DOHH2 (cell line): ENCODE data around the gene COLQ.

Experiments used
- H3F3A ChIP-seq: fragments of 200-600 bp; sonication (generic), shearing (Covaris generic); 2 replicates; pipeline ENCODE4 v1.6.0; 2016; ENCODE audit warnings: antibody characterized with exemption, mild to moderate bottlenecking; ENCODE audit not compliant: control insufficient read depth, insufficient read depth
- H3K27ac ChIP-seq: fragments of 200-600 bp; sonication (generic); 2 replicates; pipeline ENCODE4 v1.5.1; 2014; ENCODE audit warnings: low read depth, mild to moderate bottlenecking, low read length, moderate library complexity
- H3K27me3 ChIP-seq: fragments of 200-600 bp; sonication (generic); 2 replicates; pipeline ENCODE4 v1.6.1; 2014; ENCODE audit warnings: mild to moderate bottlenecking, low read length, mixed read lengths; ENCODE audit not compliant: control insufficient read depth
- H3K36me3 ChIP-seq: fragments of 200-600 bp; sonication (generic); 2 replicates; pipeline ENCODE4 v1.6.1; 2014; ENCODE audit warnings: mild to moderate bottlenecking, low read length, moderate library complexity, mixed read lengths; ENCODE audit not compliant: control insufficient read depth
- H3K4me1 ChIP-seq: fragments of 200-600 bp; sonication (generic); 2 replicates; pipeline ENCODE4 v1.6.1; 2014; ENCODE audit warnings: mild to moderate bottlenecking, low read length, mixed read lengths; ENCODE audit not compliant: control insufficient read depth
- H3K4me2 ChIP-seq: fragments of 200-600 bp; sonication (generic); 2 replicates; pipeline ENCODE4 v1.6.0; 2014; ENCODE audit warnings: mild to moderate bottlenecking, low read length, moderate library complexity
- H3K4me3 ChIP-seq: fragments of 200-600 bp; sonication (generic); 2 replicates; pipeline ENCODE4 v1.5.1; 2014; ENCODE audit warnings: mild to moderate bottlenecking, low read length, mixed read lengths
- H3K79me2 ChIP-seq: fragments of 200-600 bp; sonication (generic); 2 replicates; pipeline ENCODE4 v1.6.1; 2014; ENCODE audit warnings: mild to moderate bottlenecking, low read length, mixed read lengths; ENCODE audit not compliant: control insufficient read depth
- H3K9me2 ChIP-seq: fragments of 200-600 bp; sonication (generic); replicated peaks from 2 replicates; pipeline ENCODE4 v1.6.1; 2014; ENCODE audit warnings: mild to moderate bottlenecking, low read length, mixed read lengths; ENCODE audit not compliant: control insufficient read depth
- H3K9me3 ChIP-seq: fragments of 200-600 bp; sonication (generic); 2 replicates; pipeline ENCODE4 v1.6.1; 2014; ENCODE audit warnings: antibody characterized with exemption, low read length, mixed read lengths; ENCODE audit not compliant: control insufficient read depth, insufficient read depth
- H4K20me1 ChIP-seq: fragments of 200-600 bp; sonication (generic); 2 replicates; pipeline ENCODE4 v1.6.0; 2014; ENCODE audit warnings: low read depth, mild to moderate bottlenecking, antibody characterized with exemption, low read length, moderate library complexity; ENCODE audit not compliant: control insufficient read depth, insufficient read depth
- CTCF ChIP-seq: fragments of 200-600 bp; sonication (generic); IDR thresholded peaks from one replicate; pipeline ENCODE4 v1.5.1; 2014; ENCODE audit warnings: antibody characterized with exemption, mild to moderate bottlenecking, low read depth, low read length; ENCODE audit not compliant: poor library complexity, severe bottlenecking
- EZH2phosphoT487 ChIP-seq: fragments of 200-600 bp; sonication (generic); IDR thresholded peaks from 2 replicates; pipeline ENCODE4 v1.6.1; 2017; ENCODE audit warnings: borderline replicate concordance, mild to moderate bottlenecking, antibody characterized with exemption, low read length, moderate library complexity, mixed read lengths

Gene COLQ

GRCh38 chr3:15498431-15499214 is 22.9 kb downstream of the COLQ start:
- Histone ChIP-seq H3K9me2 (no peaks in the 10 kb centered on the region), H3K27ac (no peak overlapping the region), H3K4me2 (no peak overlapping the region), H3K36me3 (no peaks in the 10 kb centered on the region), H3K9me3 (no peaks in the 10 kb centered on the region), H3K27me3 (peaks cover 12% of the 10 kb centered on the region; the same call in 1 of the 2 replicates), H4K20me1 (no peaks in the 10 kb centered on the region), H3F3A (no peaks in the 10 kb centered on the region), H3K4me3 (no peak overlapping the region), H3K79me2 (no peaks in the 10 kb centered on the region), H3K4me1 (no peaks in the 10 kb centered on the region)
- TF ChIP-seq CTCF = no peak
- TF ChIP-seq EZH2phosphoT487 = no peak

DNA sequence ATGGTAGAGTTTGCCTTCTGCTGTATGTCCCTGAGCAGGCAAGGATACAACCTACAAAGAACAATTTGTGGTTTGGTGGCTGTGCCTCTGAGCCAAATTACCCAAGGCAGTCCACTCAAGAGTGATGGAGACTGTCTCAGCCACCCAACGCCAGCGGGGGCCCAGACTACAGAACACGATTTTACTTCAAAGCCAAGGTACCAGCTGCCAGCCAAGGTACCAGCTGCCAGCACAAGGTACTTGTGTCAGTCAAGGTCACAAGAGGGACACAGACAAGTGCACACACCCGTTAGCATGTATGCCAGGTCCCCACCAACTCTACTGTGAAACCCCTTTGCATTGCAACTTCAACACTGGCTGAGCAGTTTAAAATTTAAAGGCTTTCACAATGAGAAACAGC is 23.5 kb downstream of the COLQ start:
- Histone ChIP-seq H3K27me3 (peaks cover 12% of the 10 kb centered on the region; the same call in 1 of the 2 replicates), H3K4me1 (no peaks in the 10 kb centered on the region), H3K4me3 (no peak overlapping the region), H3K36me3 (no peaks in the 10 kb centered on the region), H3K9me3 (no peaks in the 10 kb centered on the region), H3K27ac (no peak overlapping the region), H3K4me2 (no peak overlapping the region), H4K20me1 (no peaks in the 10 kb centered on the region), H3F3A (no peaks in the 10 kb centered on the region), H3K79me2 (no peaks in the 10 kb centered on the region), H3K9me2 (no peaks in the 10 kb centered on the region)
- no peak for TF ChIP-seq EZH2phosphoT487
- TF ChIP-seq CTCF = no peak

- no peaks in the 10 kb centered on the region for H3F3A ChIP-seq
- TF ChIP-seq EZH2phosphoT487 = no peak
- no peak for TF ChIP-seq CTCF
- no peaks in the 10 kb centered on the region for H3K79me2 ChIP-seq
- no peaks in the 10 kb centered on the region for H3K9me2 ChIP-seq
- no peak overlapping the region for H3K4me3 ChIP-seq
- no peaks in the 10 kb centered on the region for H3K36me3 ChIP-seq
- H3K4me1 ChIP-seq = no peaks in the 10 kb centered on the region
- no peak overlapping the region for H3K27ac ChIP-seq
- no peak overlapping the region for H3K4me2 ChIP-seq
- H3K9me3 ChIP-seq = no peaks in the 10 kb centered on the region
- peaks cover 12% of the 10 kb centered on the region; the same call in 1 of the 2 replicates for H3K27me3 ChIP-seq
- no peaks in the 10 kb centered on the region for H4K20me1 ChIP-seq
Observed at GRCh38 chr3:15496341-15496664, 25.2 kb downstream of the COLQ start.
